ENCODE measurements around the gene DNM2. TPM values are rescaled to one million over a fixed set of nuclear protein-coding genes. Genes with fewer than 3 reads are reported as not detected.

Gene DNM2
- 265 TPM for polyA plus RNA-seq (2012; ENCODE audit: insufficient read length, low read depth)

DNA sequence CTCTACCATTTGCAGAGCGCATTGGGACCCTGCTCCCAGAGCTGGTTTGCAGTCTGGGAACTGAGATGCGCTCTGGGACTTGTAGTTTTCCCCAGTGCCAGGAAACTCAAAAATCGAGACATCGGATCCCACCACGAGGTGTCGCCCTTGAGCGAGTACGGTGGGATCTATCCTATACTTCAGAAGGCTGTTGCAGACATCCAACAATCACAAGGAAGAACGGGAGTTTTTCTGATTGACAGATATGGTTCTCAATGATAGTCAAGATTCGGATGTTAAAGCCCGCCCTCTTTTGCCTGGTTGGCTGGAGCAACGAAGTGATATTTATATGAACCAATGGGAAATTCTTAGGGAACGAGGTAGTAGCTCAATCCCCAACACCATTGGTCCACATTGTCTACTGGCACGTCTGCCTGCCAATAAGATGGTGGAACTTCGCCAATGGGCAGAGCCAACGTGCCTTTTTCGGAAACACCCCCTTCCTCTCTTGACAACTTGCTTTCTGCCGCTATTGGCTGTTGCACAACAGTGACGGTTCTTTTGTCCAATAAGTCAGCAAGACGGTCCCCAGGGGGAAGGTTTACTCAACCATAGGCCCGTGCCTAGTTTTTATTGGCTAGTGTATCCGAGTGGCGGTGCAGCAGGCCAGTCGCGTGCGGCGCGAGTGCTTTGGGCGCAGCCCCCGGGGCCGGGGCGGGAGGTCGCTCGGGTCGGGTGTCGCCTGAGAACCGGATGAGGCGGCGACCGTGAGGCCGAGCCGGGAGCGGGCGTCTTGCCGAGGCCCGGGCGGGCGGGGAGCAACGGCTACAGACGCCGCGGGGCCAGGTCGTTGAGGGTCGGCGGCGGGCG, at the start of gene DNM2:
TSS of gene DNM2 (plus strand) at position 724 of the 849 bp plus-strand sequence. CDS start 164 bp downstream, outside the sequence.
- 0 out of 2 replicates have a peak, but pooled peaks have one; percentile 56 for TF ChIP-seq TAF1 (IDR thresholded peaks at IDR 0.05; ENCODE audit: borderline replicate concordance, insufficient read depth, low read length)
- TF ChIP-seq FOXP2 (optimal IDR thresholded peaks at IDR 0.05; ENCODE audit: borderline replicate concordance, extremely low read depth, extremely low read length, insufficient read depth) = peak; percentile 88
- TF ChIP-seq, protein P1, sequence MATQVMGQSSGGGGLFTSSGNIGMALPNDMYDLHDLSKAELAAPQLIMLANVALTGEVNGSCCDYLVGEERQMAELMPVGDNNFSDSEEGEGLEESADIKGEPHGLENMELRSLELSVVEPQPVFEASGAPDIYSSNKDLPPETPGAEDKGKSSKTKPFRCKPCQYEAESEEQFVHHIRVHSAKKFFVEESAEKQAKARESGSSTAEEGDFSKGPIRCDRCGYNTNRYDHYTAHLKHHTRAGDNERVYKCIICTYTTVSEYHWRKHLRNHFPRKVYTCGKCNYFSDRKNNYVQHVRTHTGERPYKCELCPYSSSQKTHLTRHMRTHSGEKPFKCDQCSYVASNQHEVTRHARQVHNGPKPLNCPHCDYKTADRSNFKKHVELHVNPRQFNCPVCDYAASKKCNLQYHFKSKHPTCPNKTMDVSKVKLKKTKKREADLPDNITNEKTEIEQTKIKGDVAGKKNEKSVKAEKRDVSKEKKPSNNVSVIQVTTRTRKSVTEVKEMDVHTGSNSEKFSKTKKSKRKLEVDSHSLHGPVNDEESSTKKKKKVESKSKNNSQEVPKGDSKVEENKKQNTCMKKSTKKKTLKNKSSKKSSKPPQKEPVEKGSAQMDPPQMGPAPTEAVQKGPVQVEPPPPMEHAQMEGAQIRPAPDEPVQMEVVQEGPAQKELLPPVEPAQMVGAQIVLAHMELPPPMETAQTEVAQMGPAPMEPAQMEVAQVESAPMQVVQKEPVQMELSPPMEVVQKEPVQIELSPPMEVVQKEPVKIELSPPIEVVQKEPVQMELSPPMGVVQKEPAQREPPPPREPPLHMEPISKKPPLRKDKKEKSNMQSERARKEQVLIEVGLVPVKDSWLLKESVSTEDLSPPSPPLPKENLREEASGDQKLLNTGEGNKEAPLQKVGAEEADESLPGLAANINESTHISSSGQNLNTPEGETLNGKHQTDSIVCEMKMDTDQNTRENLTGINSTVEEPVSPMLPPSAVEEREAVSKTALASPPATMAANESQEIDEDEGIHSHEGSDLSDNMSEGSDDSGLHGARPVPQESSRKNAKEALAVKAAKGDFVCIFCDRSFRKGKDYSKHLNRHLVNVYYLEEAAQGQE (IDR thresholded peaks at IDR 0.05; ENCODE audit: insufficient read depth in 1 of 2, low read depth in 2 of 2, low read length in 2 of 2) = no peak
- 0 out of 2 replicates have a peak, but pooled peaks have one; percentile 51 for TF ChIP-seq SIN3A (IDR thresholded peaks at IDR 0.05; ENCODE audit: borderline replicate concordance, insufficient read depth, low read length)
- TF ChIP-seq POLR2AphosphoS5 (IDR thresholded peaks at IDR 0.05; ENCODE audit: low read depth, low read length) = peak; percentile 53

DNA sequence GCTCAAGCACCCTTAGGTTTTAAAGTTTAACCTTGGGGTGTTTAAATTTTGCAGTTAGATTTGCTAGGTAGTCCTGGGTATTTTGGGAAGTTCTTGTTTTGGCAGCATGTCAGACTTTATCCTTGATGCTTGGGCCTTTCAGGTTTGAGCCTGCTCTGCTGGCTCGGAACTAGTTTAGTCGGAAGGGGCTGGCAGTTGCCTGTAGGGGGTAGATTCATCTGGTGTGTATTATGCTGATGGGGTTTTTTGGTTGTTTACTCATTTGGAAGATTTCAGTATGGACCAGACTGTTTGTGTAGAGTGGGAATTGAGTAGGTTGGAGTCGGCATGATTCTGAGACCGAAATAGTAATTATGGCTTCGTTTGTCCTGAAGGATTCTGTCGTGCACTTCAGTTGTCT, 48.6 kb upstream of the DNM2 start:
- TF ChIP-seq SIN3A (IDR thresholded peaks at IDR 0.05; ENCODE audit: borderline replicate concordance, insufficient read depth, low read length) (no peak), FOXP2 (optimal IDR thresholded peaks at IDR 0.05; ENCODE audit: borderline replicate concordance, extremely low read depth, extremely low read length, insufficient read depth) (no peak), POLR2AphosphoS5 (IDR thresholded peaks at IDR 0.05; ENCODE audit: low read depth, low read length) (no peak)

DNA sequence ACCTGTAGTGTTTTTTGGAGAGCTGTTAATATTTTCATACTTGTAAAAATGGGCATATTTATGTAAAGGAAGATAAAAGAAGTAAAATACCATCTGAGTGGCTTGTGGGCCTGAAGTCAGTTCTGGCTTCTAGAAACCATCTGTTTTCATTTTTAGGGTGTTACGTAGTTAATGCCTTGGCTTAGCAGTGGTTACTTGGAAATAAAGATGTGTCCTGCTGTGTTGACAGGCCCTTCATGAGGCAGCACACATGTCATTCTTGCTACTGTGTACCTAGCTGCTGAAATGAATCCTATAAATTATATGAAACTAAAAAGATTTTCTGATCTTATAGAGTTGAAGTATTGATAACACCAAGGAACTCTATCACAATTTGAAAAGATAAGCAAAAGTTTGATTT, 47.7 kb upstream of the DNM2 start:
- TF ChIP-seq FOXP2 (optimal IDR thresholded peaks at IDR 0.05; ENCODE audit: borderline replicate concordance, extremely low read depth, extremely low read length, insufficient read depth) = no peak

DNA sequence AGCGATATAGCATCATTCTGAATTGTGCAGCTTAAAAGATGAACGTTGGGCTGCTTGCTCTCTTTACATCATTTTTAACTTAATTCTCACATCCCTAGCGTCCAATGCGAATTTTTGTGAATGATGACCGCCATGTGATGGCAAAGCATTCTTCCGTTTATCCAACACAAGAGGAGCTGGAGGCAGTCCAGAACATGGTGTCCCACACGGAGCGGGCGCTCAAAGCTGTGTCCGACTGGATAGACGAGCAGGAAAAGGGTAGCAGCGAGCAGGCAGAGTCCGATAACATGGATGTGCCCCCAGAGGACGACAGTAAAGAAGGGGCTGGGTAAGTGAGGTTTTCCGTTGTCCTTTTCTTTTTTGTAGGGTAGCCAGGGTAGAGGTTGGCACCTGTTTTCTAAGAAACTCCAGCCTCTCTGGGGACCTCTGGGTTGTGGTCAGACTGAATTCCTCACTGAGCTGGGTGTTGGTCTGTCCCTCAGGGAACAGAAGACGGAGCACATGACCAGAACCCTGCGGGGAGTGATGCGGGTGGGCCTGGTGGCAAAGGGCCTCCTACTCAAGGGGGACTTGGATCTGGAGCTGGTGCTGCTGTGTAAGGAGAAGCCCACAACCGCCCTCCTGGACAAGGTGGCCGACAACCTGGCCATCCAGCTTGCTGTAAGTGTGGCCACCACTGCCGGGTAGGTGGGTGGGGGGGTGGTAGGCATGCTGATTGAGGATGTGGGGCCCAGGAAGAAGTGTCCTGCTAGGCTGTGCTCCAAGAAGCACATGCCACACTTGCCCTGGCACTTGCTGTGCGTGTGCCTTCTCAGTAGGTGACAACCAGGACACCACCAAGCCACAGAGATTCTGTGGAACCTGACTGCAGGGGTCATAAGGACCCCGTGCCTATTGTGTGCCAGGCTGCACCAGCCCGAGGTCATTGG, 46.7 kb upstream of the DNM2 start:
- TF ChIP-seq TAF1 (IDR thresholded peaks at IDR 0.05; ENCODE audit: borderline replicate concordance, insufficient read depth, low read length) (no peak), SIN3A (IDR thresholded peaks at IDR 0.05; ENCODE audit: borderline replicate concordance, insufficient read depth, low read length) (no peak)
- TF ChIP-seq, protein P1 (IDR thresholded peaks at IDR 0.05; ENCODE audit: insufficient read depth in 1 of 2, low read depth in 2 of 2, low read length in 2 of 2) = no peak

DNA sequence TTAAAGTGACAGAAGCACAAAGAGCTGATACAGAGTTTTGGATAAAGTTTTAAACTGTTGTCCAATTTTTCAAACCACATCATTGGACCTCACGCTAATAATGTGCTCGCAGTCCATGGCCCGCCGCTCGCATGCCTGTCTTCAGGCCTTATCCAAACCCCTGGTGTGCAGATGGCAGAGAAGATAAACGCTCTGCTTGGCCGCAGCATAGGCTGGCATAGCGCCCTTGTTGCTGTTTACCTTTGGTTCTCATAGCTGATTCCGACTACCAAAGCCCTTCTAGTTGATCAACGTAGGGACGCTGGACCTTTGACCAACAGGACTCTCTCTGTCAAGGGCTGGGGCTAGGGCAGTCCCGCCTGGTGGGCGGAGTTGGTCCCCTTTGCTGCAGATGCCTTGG, 40.1 kb upstream of the DNM2 start:
- no peak for TF ChIP-seq POLR2AphosphoS5 (IDR thresholded peaks at IDR 0.05; ENCODE audit: low read depth, low read length)
- TF ChIP-seq TAF1 (IDR thresholded peaks at IDR 0.05; ENCODE audit: borderline replicate concordance, insufficient read depth, low read length) = no peak

DNA sequence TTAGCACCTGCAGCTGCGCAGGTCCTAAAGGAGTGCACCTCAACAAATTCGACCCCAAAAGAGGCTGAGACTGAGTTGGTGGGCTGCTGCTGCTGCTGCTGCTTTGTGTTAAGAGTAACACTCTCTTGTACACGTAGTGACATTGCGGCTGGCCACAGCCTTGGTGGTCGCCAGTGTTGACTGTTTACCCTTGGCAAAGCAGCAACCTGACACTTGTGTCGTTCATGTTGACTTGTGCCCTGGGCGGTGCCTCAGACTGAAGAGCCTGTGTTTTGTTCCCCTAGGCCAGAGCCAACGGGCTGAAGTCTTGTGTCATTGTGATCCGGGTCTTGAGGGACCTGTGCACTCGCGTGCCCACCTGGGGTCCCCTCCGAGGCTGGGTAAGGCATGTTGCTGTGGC, 39.1 kb upstream of the DNM2 start:
- TF ChIP-seq POLR2AphosphoS5 (IDR thresholded peaks at IDR 0.05; ENCODE audit: low read depth, low read length) (no peak), TAF1 (IDR thresholded peaks at IDR 0.05; ENCODE audit: borderline replicate concordance, insufficient read depth, low read length) (no peak), FOXP2 (optimal IDR thresholded peaks at IDR 0.05; ENCODE audit: borderline replicate concordance, extremely low read depth, extremely low read length, insufficient read depth) (no peak), SIN3A (IDR thresholded peaks at IDR 0.05; ENCODE audit: borderline replicate concordance, insufficient read depth, low read length) (no peak)
- TF ChIP-seq, protein P1 (IDR thresholded peaks at IDR 0.05; ENCODE audit: insufficient read depth in 1 of 2, low read depth in 2 of 2, low read length in 2 of 2) = no peak
